ENCODE data around the gene LRRC66.

The LRRC66 gene

GRCh38 chr4:52006887-52007286, 13.3 kb downstream of the LRRC66 start:
- DNase-seq, result no peak

- no peak for DNase-seq
These were observed 14.4 kb downstream of the LRRC66 start for GRCh38 chr4:52005604-52006273.

DNA sequence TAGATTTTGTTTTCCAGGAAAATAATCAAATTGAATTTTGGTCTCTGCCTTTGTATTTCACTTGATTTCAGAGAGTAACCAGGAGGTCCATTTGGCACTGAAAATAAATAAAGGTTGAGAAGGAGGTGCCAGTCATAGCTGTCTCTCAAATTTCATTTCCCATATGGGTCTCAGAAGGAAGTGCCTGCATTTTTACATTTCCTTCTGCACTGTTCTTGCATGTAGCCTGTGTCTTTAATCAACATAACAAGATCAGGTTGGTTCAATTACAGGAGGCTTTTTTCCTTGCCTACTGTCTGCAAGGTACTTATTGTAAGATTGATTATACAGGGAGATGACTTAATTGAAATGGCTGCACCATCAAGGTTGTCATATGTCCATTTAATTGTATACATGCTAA, 15.7 kb downstream of the LRRC66 start:
- no peak for DNase-seq

DNA sequence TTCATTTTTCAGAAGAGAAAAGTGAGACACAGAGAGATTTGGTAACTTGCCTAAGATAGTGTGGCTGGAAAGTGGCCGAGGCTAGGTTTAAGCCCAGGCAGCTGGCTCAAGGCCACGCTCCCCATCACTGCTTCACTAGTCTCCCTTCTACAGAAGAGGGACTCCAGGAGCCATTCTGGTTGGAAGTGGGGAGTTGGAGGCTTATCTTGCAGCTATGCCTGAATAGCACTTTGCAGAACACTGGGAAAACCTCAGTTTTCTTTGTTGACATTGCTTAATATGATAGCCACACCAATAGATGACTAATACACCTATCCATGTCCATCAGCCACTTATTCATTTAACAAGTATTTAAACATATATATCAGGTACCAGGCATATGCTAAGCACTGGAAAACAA, 18.5 kb downstream of the LRRC66 start:
- no peak for DNase-seq

- no peak for DNase-seq
These were observed 20.9 kb downstream of the LRRC66 start for GRCh38 chr4:51999250-51999649.

DNA sequence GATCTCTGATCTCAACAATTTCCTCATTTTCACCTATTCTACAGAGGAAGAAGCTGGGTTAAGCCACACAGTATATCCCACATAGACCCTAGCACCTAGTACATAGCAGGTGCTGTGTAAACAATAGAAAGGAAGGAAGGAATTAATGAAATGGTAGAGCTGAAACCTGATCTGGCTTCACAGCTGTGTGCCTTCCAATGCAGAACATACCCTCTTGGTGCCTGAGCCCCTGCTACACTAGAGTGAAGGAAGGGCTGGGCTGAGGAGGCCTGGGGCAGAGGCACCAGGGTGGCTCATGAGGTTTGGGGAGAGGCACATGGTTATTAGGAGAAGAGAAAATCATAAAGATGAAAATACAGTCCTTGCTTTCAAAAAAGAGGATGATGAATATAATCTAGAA, 21.3 kb downstream of the LRRC66 start:
- no peak for DNase-seq

DNA sequence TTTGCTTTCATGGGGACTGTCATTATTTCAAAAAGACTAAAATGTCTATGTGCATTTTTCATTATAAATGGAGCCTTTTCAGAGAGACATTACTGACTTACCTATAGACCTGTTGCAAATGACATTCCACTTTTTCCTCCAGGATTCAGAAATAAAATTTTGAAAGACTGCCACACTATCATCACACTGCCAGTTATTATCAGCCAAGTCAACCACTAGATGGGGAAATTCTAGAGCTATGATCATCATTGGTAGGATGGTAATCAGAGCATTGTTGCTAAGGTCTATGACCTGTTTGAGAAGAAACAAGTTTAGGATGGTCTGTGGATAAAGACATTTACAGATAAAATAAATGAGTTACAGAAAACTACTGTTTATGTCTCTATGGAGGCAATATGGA, 22.5 kb downstream of the LRRC66 start:
- DNase-seq, result no peak

GRCh38 chr4:51995647-51996220, 24.4 kb downstream of the LRRC66 start:
- DNase-seq, result no peak

- no peak for DNase-seq
These were observed 54.3 kb downstream of the LRRC66 start for GRCh38 chr4:51965862-51966261.

DNA sequence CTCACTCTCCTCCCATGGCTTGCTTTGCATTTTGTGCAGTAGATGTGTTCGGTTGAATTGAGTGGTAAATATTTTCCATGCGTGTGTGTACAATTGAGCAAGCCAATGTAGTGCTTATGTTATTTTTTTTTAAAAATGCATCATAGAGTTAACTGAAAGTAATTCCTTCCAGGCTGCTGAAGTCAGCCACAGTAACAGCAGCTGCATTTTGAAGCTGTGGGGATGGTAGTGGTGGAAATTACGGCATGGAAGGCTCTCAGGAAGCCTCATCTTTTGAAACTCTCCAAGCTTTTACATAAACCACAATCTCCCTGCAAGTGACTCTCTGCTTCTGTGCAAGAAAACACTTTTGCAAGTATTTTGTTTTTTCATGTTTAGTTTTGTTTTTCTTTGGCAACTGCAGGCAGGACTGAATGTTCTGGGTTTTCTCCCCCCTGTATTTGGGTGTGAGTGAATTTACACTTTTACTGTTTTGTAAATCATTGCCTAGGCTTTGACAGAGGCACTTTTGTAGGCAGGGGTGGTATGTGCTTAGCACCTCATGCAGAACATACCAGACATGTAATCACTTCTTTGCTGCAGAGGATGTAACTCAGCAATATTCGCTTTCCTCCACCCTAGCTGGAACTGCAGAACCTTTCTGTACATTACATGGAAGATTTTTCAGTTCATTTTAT, 56.2 kb downstream of the LRRC66 start:
- DNase-seq, result no peak

GRCh38 chr4:51960486-51960885, 59.7 kb downstream of the LRRC66 start:
- DNase-seq, result no peak

- no peak for DNase-seq
These were observed 61.8 kb downstream of the LRRC66 start for GRCh38 chr4:51958199-51958968.
